ENCODE results near the gene TCF12. TPM values are rescaled to one million over a fixed set of nuclear protein-coding genes. Genes with fewer than 3 reads are reported as not detected.

Gene TCF12
- total and polyA plus RNA-seq, 2 of the 8 experiments (the other 6 are each of a cell fraction or from before 2014, with no cell fraction given), result 85.8 to 101 TPM

GRCh38 chr15:57305009-57305408 is 386.6 kb downstream of the TCF12 start:
- H3K14ac ChIP-seq (ENCODE audit: insufficient read length), result no peak overlapping the region
- no peak overlapping the region; a peak in 1 of 4 replicates for H3K4me2 ChIP-seq (ENCODE audit: insufficient read depth in 1 of 2, low read depth in 2 of 2, low read length in 2 of 2)
- no peak overlapping the region for H4K91ac ChIP-seq (replicated peaks; ENCODE audit: insufficient read length, low read length)
- H3K4me1 ChIP-seq (replicated peaks in 1 of 4; ENCODE audit: control insufficient read depth in 3 of 4, insufficient read depth in 4 of 4, low read length in 3 of 4), result peaks cover 5 to 14% (median 10%) of the 10 kb centered on the region in 4 experiments
- no peak overlapping the region for H2BK120ac ChIP-seq (replicated peaks; ENCODE audit: low read depth, low read length)
- H4K8ac ChIP-seq (ENCODE audit: extremely low read depth, insufficient read depth, low read length), result no peak overlapping the region
- peak overlapping the region; percentile 41; the same call in 1 of the 2 replicates for H2BK20ac ChIP-seq (ENCODE audit: low read length)
- ChIA-PET CTCF (ENCODE audit: partially characterized antibody) (interaction anchor here (0.9 to 6.5 kb wide), 9 partner anchors 13 to 814 kb away, joined by 3 to 58 read pairs (median 4); no protein-coding TSS in a partner anchor), POLR2A (ENCODE audit: partially characterized antibody) (interaction anchor here (1.7 kb wide), 1 partner anchor 8 kb away, joined by 5 read pairs; no protein-coding TSS in a partner anchor)
- no peak overlapping the region for H2BK5ac ChIP-seq (ENCODE audit: low read depth, low read length)
- H3K56ac ChIP-seq (replicated peaks; ENCODE audit: insufficient read length, low read depth, low read length), result no peak overlapping the region
- H2BK15ac ChIP-seq (ENCODE audit: low read length), result no peak overlapping the region
- no peaks in the 10 kb centered on the region for H4K20me1 ChIP-seq (replicated peaks in 1 of 2; ENCODE audit: control insufficient read depth in 1 of 2, insufficient read depth in 2 of 2, low read length in 2 of 2)
- H2BK12ac ChIP-seq (ENCODE audit: low read depth, low read length), result no peak overlapping the region
- H3K23ac ChIP-seq (ENCODE audit: insufficient read length), result no peak overlapping the region
- no peak overlapping the region; the same call in 1 of the 2 replicates for H3K18ac ChIP-seq (ENCODE audit: extremely low read depth, low read length)
- H3K4me3 ChIP-seq (ENCODE audit: extremely low read depth in 1 of 4, insufficient read depth in 2 of 4, low read depth in 3 of 4, low read length in 4 of 4), result no peak overlapping the region
- no peaks in the 10 kb centered on the region for H3K79me2 ChIP-seq (ENCODE audit: control insufficient read depth in 1 of 2, insufficient read depth in 2 of 2, low read length in 2 of 2)
- no peak overlapping the region for H2AFZ ChIP-seq (ENCODE audit: low read length)
- no peak overlapping the region for H3K4ac ChIP-seq (replicated peaks; ENCODE audit: insufficient read length, low read depth, low read length)
- no peaks in the 10 kb centered on the region for H3K9me3 ChIP-seq (ENCODE audit: insufficient read depth in 2 of 2, low read depth in 1 of 2, low read length in 1 of 2)
- no peaks in the 10 kb centered on the region for H3K79me1 ChIP-seq (ENCODE audit: low read depth, low read length)
- peaks cover 2% of the 10 kb centered on the region; the same call in 1 of the 2 replicates for H3K23me2 ChIP-seq (ENCODE audit: low read depth, low read length)
- no peaks in the 10 kb centered on the region for H3K27me3 ChIP-seq (replicated peaks in 1 of 4; ENCODE audit: control insufficient read depth in 3 of 4, extremely low read depth in 1 of 4, insufficient read depth in 3 of 4, low read length in 3 of 4)
- WGBS, 2 experiments (ENCODE audit: extremely low coverage in 1 of 2, insufficient coverage in 1 of 2, insufficient read length in 1 of 2, insufficient replicate concordance in 2 of 2, low coverage in 1 of 2, low lambda C conversion rate in 2 of 2, missing lambda C conversion rate in 1 of 2), result 85% methylated on average over 4 of the region's 4 CpGs; no CpG with 5 or more reads in 1 of the 2 experiments
- H3K36me3 ChIP-seq (ENCODE audit: control insufficient read depth in 2 of 4, insufficient read depth in 4 of 4, low read length in 3 of 4), result no peaks in the 10 kb centered on the region
- no peak overlapping the region for H3K9ac ChIP-seq (replicated peaks in 1 of 4; ENCODE audit: extremely low read depth in 1 of 4, low read depth in 3 of 4, low read length in 3 of 4)
- FAIRE-seq (no peak), DNase-seq (ENCODE audit: low read depth in 1 of 2, low spot score in 2 of 2) (peak in 1 of 2 experiments; percentile 33)
- no peak overlapping the region for H4K5ac ChIP-seq (ENCODE audit: insufficient read length, low read depth, low read length)
- H3K27ac ChIP-seq (ENCODE audit: low read depth, low read length), result no peak overlapping the region
- H2AK5ac ChIP-seq (ENCODE audit: low read depth, low read length), result no peak overlapping the region
- TF ChIP-seq EP300 (IDR thresholded peaks at IDR 0.05; ENCODE audit: borderline replicate concordance in 1 of 2, low read depth in 2 of 2, low read length in 2 of 2) (no peak), HDAC2 (IDR thresholded peaks at IDR 0.05; ENCODE audit: borderline replicate concordance in 1 of 2, low read depth in 2 of 2, low read length in 2 of 2) (no peak), HDAC6 (IDR thresholded peaks at IDR 0.05; ENCODE audit: low read depth, low read length) (no peak), RFX5 (IDR thresholded peaks at IDR 0.05; ENCODE audit: borderline replicate concordance, low read depth, low read length) (no peak), KDM1A (IDR thresholded peaks at IDR 0.05; ENCODE audit: borderline replicate concordance, low read length) (no peak), BCL11A (IDR thresholded peaks at IDR 0.05; ENCODE audit: low read depth in 2 of 2, low read length in 2 of 2) (no peak), ASH2L (IDR thresholded peaks at IDR 0.05; ENCODE audit: low read length) (no peak), CHD2 (IDR thresholded peaks at IDR 0.05; ENCODE audit: low read length) (no peak), SUZ12 (IDR thresholded peaks at IDR 0.05; ENCODE audit: low read length) (no peak), NANOG (IDR thresholded peaks at IDR 0.05; ENCODE audit: insufficient read depth, low read depth, low read length, poor library complexity, severe bottlenecking) (no peak), RBBP5 (IDR thresholded peaks at IDR 0.05; ENCODE audit: borderline replicate concordance, low read depth, low read length) (no peak), CBX5 (IDR thresholded peaks at IDR 0.05; ENCODE audit: low read depth, low read length) (no peak), BACH1 (IDR thresholded peaks at IDR 0.05; ENCODE audit: low read length) (no peak), POLR2A (IDR thresholded peaks at IDR 0.05; ENCODE audit: control extremely low read depth in 1 of 2, low read depth in 2 of 2, low read length in 2 of 2) (no peak)
